VCaP (cell line): ENCODE data around the gene ANKRD53.

Source experiments
- H3K27ac ChIP-seq: fragments of 450-650 bp; 2 replicates; pipeline ENCODE4 v1.5.1; 2017
- CTCF ChIP-seq: fragments of 450-650 bp; conservative IDR thresholded peaks from 2 replicates; pipeline ENCODE4 v1.5.1; 2017; ENCODE audit warnings: mild to moderate bottlenecking, moderate library complexity

The ANKRD53 gene

GRCh38 chr2:70936165-70936978 lies 42.1 kb upstream of the ANKRD53 start:
- no peak for TF ChIP-seq CTCF
- peak overlapping the region; percentile 28; the same call in 1 of the 2 replicates for H3K27ac ChIP-seq

- no peak overlapping the region for H3K27ac ChIP-seq
- no peak for TF ChIP-seq CTCF
Observed at GRCh38 chr2:70936979-70937811, 41.2 kb upstream of the ANKRD53 start.

- H3K27ac ChIP-seq = no peak overlapping the region
- no peak for TF ChIP-seq CTCF
Observed at GRCh38 chr2:70937866-70938585, 40.4 kb upstream of the ANKRD53 start.

GRCh38 chr2:70938586-70938950 lies 39.9 kb upstream of the ANKRD53 start:
- H3K27ac ChIP-seq = no peak overlapping the region
- no peak for TF ChIP-seq CTCF

GRCh38 chr2:70939001-70939838 lies 39.2 kb upstream of the ANKRD53 start:
- no peak for TF ChIP-seq CTCF
- no peak overlapping the region for H3K27ac ChIP-seq

GRCh38 chr2:70939839-70940580 lies 38.4 kb upstream of the ANKRD53 start:
- no peak for TF ChIP-seq CTCF
- H3K27ac ChIP-seq = no peak overlapping the region
